GM12878 (cell line): ENCODE measurements around the gene CLEC2A. TPM values are rescaled to one million over a fixed set of nuclear protein-coding genes. Genes with fewer than 3 reads are reported as not detected.

Experiments used
- ATAC-seq: fragments of 200-7000 bp; cut with Tn5 transposase; 3 replicates; pipeline ENCODE4 v1.9.1; 2020; ENCODE audit warnings: mild to moderate bottlenecking, moderate library complexity
- BruUV-seq: library from RNA; stranded (reverse); fragments of 400-500 nt; replicated peaks from 2 replicates; lab custom pipeline; 2021; lab: Mats Ljungman, UMichigan
- CTCF ChIA-PET: fragments of 300-600 bp; sonication (Branson Sonifier 250); formaldehyde crosslinking; extraction: SDS; loops from one replicate; lab custom pipeline; 2021; ENCODE audit warnings: inconsistent platforms; lab: Yijun Ruan, JAX
- POLR2A ChIA-PET: fragments of 350-600 bp; formaldehyde crosslinking; extraction: SDS; loops from one replicate; lab custom pipeline; 2021; ENCODE audit warnings: inconsistent platforms; lab: Charles Lee
- RAD21 ChIA-PET: fragments of 300-600 bp; sonication (Branson Sonifier 250); formaldehyde crosslinking; loops from one replicate; lab custom pipeline; 2023; ENCODE audit warnings: antibody characterized with exemption; ENCODE audit not compliant: unreplicated experiment; lab: Charles Lee
- SMC1A ChIA-PET: fragments of 300-600 bp; sonication (Branson Sonifier 250); formaldehyde crosslinking; loops from one replicate; lab custom pipeline; 2023; ENCODE audit not compliant: unreplicated experiment, uncharacterized antibody; lab: Charles Lee
- DNase-seq: peaks from one replicate; pipeline ENCODE4 v3.0.0-alpha.2; 2011; ENCODE audit warnings: low read depth, low spot score
- FAIRE-seq: peaks from 3 replicates; lab custom pipeline; 2011; peaks lifted over from hg19 to GRCh38; lab: Jason Lieb, UNC
- H2AFZ ChIP-seq: 2 replicates; pipeline ENCODE4 v1.6.0; 2011; ENCODE audit warnings: low read depth, low read length, control low read depth; ENCODE audit not compliant: control insufficient read depth
- H3K27ac ChIP-seq: 2 replicates; pipeline ENCODE4 v1.5.1; 2011; ENCODE audit warnings: control low read depth; ENCODE audit not compliant: control insufficient read depth, insufficient read depth
- H3K27me3 ChIP-seq, 2 experiments: replicated peaks in 1 of 2; 2 replicates each; pipeline versions ENCODE4 v1.6.0 to v1.6.1; 2011; ENCODE audit warnings: low read length in 1 of 2; ENCODE audit not compliant: control insufficient read depth in 2 of 2, insufficient read depth in 2 of 2
- H3K36me3 ChIP-seq, 2 experiments: 2 replicates each; pipeline ENCODE4 v1.5.1; 2011; ENCODE audit warnings: low read length in 1 of 2; ENCODE audit not compliant: control insufficient read depth in 2 of 2, insufficient read depth in 2 of 2
- H3K4me1 ChIP-seq: 2 replicates; pipeline ENCODE4 v1.6.1; 2011; ENCODE audit warnings: mild to moderate bottlenecking, low read length, moderate library complexity, mixed read lengths; ENCODE audit not compliant: control insufficient read depth, insufficient read depth
- H3K4me2 ChIP-seq: 2 replicates; pipeline ENCODE4 v1.6.0; 2011; ENCODE audit warnings: control low read depth; ENCODE audit not compliant: control insufficient read depth, insufficient read depth
- H3K4me3 ChIP-seq: fragments of 200-600 bp; sonication (generic); 2 replicates; pipeline ENCODE4 v1.5.1; 2016
- H3K79me2 ChIP-seq: 2 replicates; pipeline ENCODE4 v1.6.0; 2011; ENCODE audit warnings: low read length; ENCODE audit not compliant: control insufficient read depth, insufficient read depth
- H3K9ac ChIP-seq: 2 replicates; pipeline ENCODE4 v1.8.0; 2011; ENCODE audit warnings: low read length, control low read depth, mixed read lengths; ENCODE audit not compliant: control insufficient read depth, insufficient read depth
- H3K9me3 ChIP-seq: replicated peaks from 3 replicates; pipeline ENCODE4 v1.5.1; 2011; ENCODE audit warnings: mild to moderate bottlenecking, low read length; ENCODE audit not compliant: control insufficient read depth, insufficient read depth
- H4K20me1 ChIP-seq: 2 replicates; pipeline ENCODE4 v1.6.0; 2011; ENCODE audit not compliant: control insufficient read depth, insufficient read depth
- ATF7 ChIP-seq: fragments of 450-650 bp; IDR thresholded peaks from 2 replicates; pipeline ENCODE4 v1.6.1; 2016; ENCODE audit warnings: low read depth, mild to moderate bottlenecking
- BCL3 ChIP-seq: IDR thresholded peaks from 2 replicates; pipeline ENCODE4 v1.6.1; 2011; ENCODE audit warnings: borderline replicate concordance, low read depth, mild to moderate bottlenecking, moderate library complexity, low read length; ENCODE audit not compliant: insufficient read depth, poor library complexity, severe bottlenecking
- CBX5 ChIP-seq: sonication (generic); IDR thresholded peaks from 2 replicates; pipeline ENCODE4 v1.6.1; 2016; ENCODE audit warnings: low read depth, moderate library complexity, mild to moderate bottlenecking, inconsistent platforms
- DPF2 ChIP-seq: fragments of 450-650 bp; IDR thresholded peaks from 2 replicates; pipeline ENCODE4 v1.6.1; 2017; ENCODE audit warnings: mild to moderate bottlenecking
- PAX5 ChIP-seq: IDR thresholded peaks from 2 replicates; pipeline ENCODE4 v1.6.1; 2011; ENCODE audit warnings: low read depth, low read length, borderline replicate concordance
- POLR2AphosphoS5 ChIP-seq: IDR thresholded peaks from 2 replicates; pipeline ENCODE4 v1.6.1; 2011; ENCODE audit warnings: mild to moderate bottlenecking, low read length, inconsistent platforms
- RELA ChIP-seq: fragments of 450-650 bp; IDR thresholded peaks from 2 replicates; pipeline ENCODE4 v1.8.0; 2014; ENCODE audit warnings: borderline replicate concordance; ENCODE audit not compliant: partially characterized antibody
- TCF3 ChIP-seq: IDR thresholded peaks from 2 replicates; pipeline ENCODE4 v1.6.1; 2012; ENCODE audit warnings: low read depth, mild to moderate bottlenecking, low read length, borderline replicate concordance; ENCODE audit not compliant: insufficient read depth
- YY1 ChIP-seq: IDR thresholded peaks from 2 replicates; pipeline ENCODE4 v1.6.1; 2011; ENCODE audit warnings: low read depth, mild to moderate bottlenecking, low read length
- WGBS: methylation state at CpG from one replicate; pipeline ENCODE4 v1.1.6; 2016; ENCODE audit warnings: low lambda C conversion rate; ENCODE audit not compliant: insufficient replicate concordance, insufficient coverage; ENCODE audit errors: missing lambda C conversion rate; 5-methylcytosine and 5-hydroxymethylcytosine counted together
- in situ Hi-C: fragments of 300-500 bp; cut with MboI; formaldehyde crosslinking; loops from 9 replicates; pipeline ENCODE4 v1.14.3; 2018; ENCODE audit warnings: mixed read lengths
- intact Hi-C: fragments of 100-400 bp; cut with micrococcal nuclease; formaldehyde crosslinking; loops from one replicate; pipeline ENCODE4 v1.14.2; 2022; ENCODE audit not compliant: unreplicated experiment
- polyA plus RNA-seq, 11 experiments: library from polyadenylated mRNA; depleted of rRNA in 4 of 11; unstranded in 6 of 11; stranded (reverse) in 5 of 11; fragments of >200 nt; fragmentation: Nextera tagmentation in 4 of 11; fragmentation: Illumina TruSeq in 1 of 11; extraction: Ambion mirVana in 4 of 11; extraction: Trizol in 1 of 11; gene quantifications; 1 replicate in 1 of 11; 2 replicates in 10 of 11; pipeline versions ENCODE4 v1.2.1 to v1.2.3, GENCODE V29; 2011 to 2016; ENCODE audit warnings: inconsistent platforms in 2 of 11, missing spikeins in 2 of 11, low read depth in 1 of 11
- total RNA-seq, 4 experiments: library from RNA; depleted of rRNA in 3 of 4; stranded (reverse); fragments of >200 nt in 3 of 4; fragmentation: Illumina TruSeq in 1 of 4; extraction: Trizol in 1 of 4; gene quantifications; 2 replicates each; pipeline versions ENCODE4 v1.2.1 to v1.2.3, GENCODE V29; 2013 to 2021
- TF ChIP-seq, protein P1 (sequence below): fragments of 450-650 bp; IDR thresholded peaks from 2 replicates; pipeline ENCODE4 v1.6.1; 2017; ENCODE audit warnings: mild to moderate bottlenecking, low read depth, inconsistent platforms; ENCODE audit not compliant: poor library complexity, severe bottlenecking
- TF ChIP-seq, protein P2 (sequence below): fragments of 450-650 bp; IDR thresholded peaks from 2 replicates; pipeline ENCODE4 v1.6.1; 2016; ENCODE audit warnings: mild to moderate bottlenecking
- TF ChIP-seq, protein P3 (sequence below): fragments of 450-650 bp; IDR thresholded peaks from 2 replicates; pipeline ENCODE4 v1.6.1; 2017; ENCODE audit warnings: antibody characterized with exemption, mild to moderate bottlenecking, moderate library complexity

The CLEC2A gene
- total and polyA plus RNA-seq, 10 of the 15 experiments (the other 5 are each of a cell fraction or from before 2014, with no cell fraction given) = not detected

DNA sequence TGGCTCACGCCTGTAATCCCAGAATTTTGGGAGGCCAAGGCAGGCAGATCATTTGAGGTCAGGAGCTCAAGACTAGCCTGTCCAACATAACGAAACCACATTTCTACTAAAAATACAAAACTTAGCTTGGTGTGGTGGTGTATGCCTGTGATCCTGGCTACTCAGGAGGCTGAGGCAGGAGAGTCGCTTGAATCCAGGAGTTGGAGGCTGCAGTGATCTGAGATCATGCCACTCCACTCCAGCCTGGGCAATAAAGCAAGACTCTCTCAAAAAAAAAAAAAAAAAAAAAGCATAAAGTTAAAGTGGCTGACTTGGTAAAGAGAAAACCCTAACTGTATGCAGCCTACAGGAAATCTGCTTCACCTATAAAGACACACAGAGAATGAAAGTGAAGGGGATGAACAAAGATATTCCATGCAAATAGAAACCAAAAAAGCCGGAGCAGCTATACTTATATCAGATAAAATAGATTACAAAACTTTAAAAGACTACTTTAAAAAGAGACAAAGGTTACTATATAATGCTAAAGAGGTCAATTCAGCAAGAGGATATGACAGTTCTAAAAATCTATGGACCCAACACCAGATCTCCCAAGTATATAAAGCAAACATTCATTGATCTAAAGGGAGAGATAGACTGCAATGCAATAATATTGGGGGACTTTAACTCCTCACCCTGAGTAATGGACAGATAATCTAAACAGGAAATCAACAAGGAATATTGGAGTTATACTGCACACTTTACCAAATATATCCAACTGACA, 67.1 kb downstream of the CLEC2A start:
- WGBS = 42% methylated on average over 4 of the region's 4 CpGs
- no peaks in the 10 kb centered on the region; the same call in 2 of the 3 replicates for H3K9me3 ChIP-seq
- no peaks in the 10 kb centered on the region for H4K20me1 ChIP-seq
- H3K4me1 ChIP-seq = no peaks in the 10 kb centered on the region
- RAD21 ChIA-PET = interaction anchor here (0.7 to 1.0 kb wide), 2 partner anchors 104 to 182 kb away, joined by 3 to 4 read pairs; partner anchors contain the start of gene CD69
- CTCF ChIA-PET = no interaction called here
- H3K36me3 ChIP-seq = no peaks in the 10 kb centered on the region
- BruUV-seq = no TSS peak
- in situ Hi-C loops (no loop called here), intact Hi-C loops (loop anchor here (5.0 kb wide), 1 partner anchor 113 kb away; no protein-coding TSS in a partner anchor)
- no peak overlapping the region for H3K9ac ChIP-seq
- DNase-seq (no peak), FAIRE-seq (no peak), ATAC-seq (peak; percentile 43)
- H3K4me3 ChIP-seq = 0 out of 2 replicates have a peak overlapping the region, but pooled peaks have one; percentile 26
- H3K4me2 ChIP-seq = peak overlapping the region; percentile 25
- no peak overlapping the region for H3K27ac ChIP-seq
- SMC1A ChIA-PET = no interaction called here
- peaks cover 12% of the 10 kb centered on the region for H3K79me2 ChIP-seq
- POLR2A ChIA-PET = no interaction called here
- no peak overlapping the region for H2AFZ ChIP-seq
- no peaks in the 10 kb centered on the region for H3K27me3 ChIP-seq
- TF ChIP-seq YY1 = no peak
- TF ChIP-seq POLR2AphosphoS5 = no peak
- TF ChIP-seq, protein P1, sequence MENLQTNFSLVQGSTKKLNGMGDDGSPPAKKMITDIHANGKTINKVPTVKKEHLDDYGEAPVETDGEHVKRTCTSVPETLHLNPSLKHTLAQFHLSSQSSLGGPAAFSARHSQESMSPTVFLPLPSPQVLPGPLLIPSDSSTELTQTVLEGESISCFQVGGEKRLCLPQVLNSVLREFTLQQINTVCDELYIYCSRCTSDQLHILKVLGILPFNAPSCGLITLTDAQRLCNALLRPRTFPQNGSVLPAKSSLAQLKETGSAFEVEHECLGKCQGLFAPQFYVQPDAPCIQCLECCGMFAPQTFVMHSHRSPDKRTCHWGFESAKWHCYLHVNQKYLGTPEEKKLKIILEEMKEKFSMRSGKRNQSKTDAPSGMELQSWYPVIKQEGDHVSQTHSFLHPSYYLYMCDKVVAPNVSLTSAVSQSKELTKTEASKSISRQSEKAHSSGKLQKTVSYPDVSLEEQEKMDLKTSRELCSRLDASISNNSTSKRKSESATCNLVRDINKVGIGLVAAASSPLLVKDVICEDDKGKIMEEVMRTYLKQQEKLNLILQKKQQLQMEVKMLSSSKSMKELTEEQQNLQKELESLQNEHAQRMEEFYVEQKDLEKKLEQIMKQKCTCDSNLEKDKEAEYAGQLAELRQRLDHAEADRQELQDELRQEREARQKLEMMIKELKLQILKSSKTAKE = no peak
- TF ChIP-seq, protein P2, sequence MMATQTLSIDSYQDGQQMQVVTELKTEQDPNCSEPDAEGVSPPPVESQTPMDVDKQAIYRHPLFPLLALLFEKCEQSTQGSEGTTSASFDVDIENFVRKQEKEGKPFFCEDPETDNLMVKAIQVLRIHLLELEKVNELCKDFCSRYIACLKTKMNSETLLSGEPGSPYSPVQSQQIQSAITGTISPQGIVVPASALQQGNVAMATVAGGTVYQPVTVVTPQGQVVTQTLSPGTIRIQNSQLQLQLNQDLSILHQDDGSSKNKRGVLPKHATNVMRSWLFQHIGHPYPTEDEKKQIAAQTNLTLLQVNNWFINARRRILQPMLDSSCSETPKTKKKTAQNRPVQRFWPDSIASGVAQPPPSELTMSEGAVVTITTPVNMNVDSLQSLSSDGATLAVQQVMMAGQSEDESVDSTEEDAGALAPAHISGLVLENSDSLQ = no peak
- TF ChIP-seq, protein P3, sequence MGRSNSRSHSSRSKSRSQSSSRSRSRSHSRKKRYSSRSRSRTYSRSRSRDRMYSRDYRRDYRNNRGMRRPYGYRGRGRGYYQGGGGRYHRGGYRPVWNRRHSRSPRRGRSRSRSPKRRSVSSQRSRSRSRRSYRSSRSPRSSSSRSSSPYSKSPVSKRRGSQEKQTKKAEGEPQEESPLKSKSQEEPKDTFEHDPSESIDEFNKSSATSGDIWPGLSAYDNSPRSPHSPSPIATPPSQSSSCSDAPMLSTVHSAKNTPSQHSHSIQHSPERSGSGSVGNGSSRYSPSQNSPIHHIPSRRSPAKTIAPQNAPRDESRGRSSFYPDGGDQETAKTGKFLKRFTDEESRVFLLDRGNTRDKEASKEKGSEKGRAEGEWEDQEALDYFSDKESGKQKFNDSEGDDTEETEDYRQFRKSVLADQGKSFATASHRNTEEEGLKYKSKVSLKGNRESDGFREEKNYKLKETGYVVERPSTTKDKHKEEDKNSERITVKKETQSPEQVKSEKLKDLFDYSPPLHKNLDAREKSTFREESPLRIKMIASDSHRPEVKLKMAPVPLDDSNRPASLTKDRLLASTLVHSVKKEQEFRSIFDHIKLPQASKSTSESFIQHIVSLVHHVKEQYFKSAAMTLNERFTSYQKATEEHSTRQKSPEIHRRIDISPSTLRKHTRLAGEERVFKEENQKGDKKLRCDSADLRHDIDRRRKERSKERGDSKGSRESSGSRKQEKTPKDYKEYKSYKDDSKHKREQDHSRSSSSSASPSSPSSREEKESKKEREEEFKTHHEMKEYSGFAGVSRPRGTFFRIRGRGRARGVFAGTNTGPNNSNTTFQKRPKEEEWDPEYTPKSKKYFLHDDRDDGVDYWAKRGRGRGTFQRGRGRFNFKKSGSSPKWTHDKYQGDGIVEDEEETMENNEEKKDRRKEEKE = no peak
- no peak for TF ChIP-seq TCF3
- TF ChIP-seq DPF2 = no peak
- no peak for TF ChIP-seq PAX5
- TF ChIP-seq ATF7 = no peak
- TF ChIP-seq CBX5 = no peak
- no peak for TF ChIP-seq BCL3
- TF ChIP-seq RELA = no peak
